OCI-LY7 (cell line): ENCODE results near the gene TARDBP.

Experiments used
- EZH2phosphoT487 ChIP-seq: fragments of 200-600 bp; sonication (generic); IDR thresholded peaks from 2 replicates; pipeline ENCODE4 v1.6.1; 2018; ENCODE audit warnings: low read depth, borderline replicate concordance, mild to moderate bottlenecking, mixed run types, antibody characterized with exemption, low read length, moderate library complexity, mixed read lengths
- TF ChIP-seq, protein P1 (sequence below): fragments of 200-600 bp; sonication (generic); conservative IDR thresholded peaks from 2 replicates; pipeline ENCODE4 v1.5.1; 2014; ENCODE audit warnings: mild to moderate bottlenecking, antibody characterized with exemption, low read length, moderate library complexity, mixed read lengths

DNA sequence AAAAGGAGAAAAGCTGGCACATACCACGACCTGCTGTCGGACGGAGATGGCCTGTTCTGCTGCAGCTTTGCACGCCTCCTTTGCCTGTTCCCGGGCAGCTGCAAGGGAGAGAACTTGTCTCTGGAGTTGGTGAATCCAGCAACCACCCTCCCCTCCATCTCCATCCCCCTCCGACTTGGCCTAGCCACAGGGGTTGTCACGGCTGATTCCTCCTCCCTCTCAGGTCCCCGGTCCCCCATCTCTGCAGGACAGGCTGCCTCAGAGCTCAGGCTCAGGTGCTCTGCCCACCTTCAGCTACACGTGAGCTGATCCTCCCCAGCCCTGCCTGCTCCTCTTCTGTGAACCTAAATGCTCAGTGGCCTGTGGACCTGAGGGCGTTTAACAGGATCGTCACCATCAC, 58.4 kb downstream of the TARDBP start:
- TF ChIP-seq, protein P1, sequence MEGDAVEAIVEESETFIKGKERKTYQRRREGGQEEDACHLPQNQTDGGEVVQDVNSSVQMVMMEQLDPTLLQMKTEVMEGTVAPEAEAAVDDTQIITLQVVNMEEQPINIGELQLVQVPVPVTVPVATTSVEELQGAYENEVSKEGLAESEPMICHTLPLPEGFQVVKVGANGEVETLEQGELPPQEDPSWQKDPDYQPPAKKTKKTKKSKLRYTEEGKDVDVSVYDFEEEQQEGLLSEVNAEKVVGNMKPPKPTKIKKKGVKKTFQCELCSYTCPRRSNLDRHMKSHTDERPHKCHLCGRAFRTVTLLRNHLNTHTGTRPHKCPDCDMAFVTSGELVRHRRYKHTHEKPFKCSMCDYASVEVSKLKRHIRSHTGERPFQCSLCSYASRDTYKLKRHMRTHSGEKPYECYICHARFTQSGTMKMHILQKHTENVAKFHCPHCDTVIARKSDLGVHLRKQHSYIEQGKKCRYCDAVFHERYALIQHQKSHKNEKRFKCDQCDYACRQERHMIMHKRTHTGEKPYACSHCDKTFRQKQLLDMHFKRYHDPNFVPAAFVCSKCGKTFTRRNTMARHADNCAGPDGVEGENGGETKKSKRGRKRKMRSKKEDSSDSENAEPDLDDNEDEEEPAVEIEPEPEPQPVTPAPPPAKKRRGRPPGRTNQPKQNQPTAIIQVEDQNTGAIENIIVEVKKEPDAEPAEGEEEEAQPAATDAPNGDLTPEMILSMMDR = no peak
- TF ChIP-seq EZH2phosphoT487 = no peak
